Measurements from ENCODE around the gene FAM234B.
"Not testable (repeated sequence)": the region's sequence is repeated elsewhere in the genome, so short reads cannot be mapped to it uniquely, and the experiment has no call there.

Gene FAM234B

GRCh38 chr12:13023811-13024530 lies 20.2 kb upstream of the FAM234B start:
- DNase-seq (ENCODE audit: low read depth), result no peak

- DNase-seq (ENCODE audit: low read depth), result no peak
Observed at GRCh38 chr12:13024531-13024916, 19.7 kb upstream of the FAM234B start.

GRCh38 chr12:13026286-13026685 lies 17.9 kb upstream of the FAM234B start:
- no peak for DNase-seq (ENCODE audit: low read depth)

- DNase-seq (ENCODE audit: low read depth), result no peak
Observed at GRCh38 chr12:13027032-13027431, 17.1 kb upstream of the FAM234B start.

- no peak for DNase-seq (ENCODE audit: low read depth)
Observed at GRCh38 chr12:13027508-13027907, 16.7 kb upstream of the FAM234B start.

- DNase-seq (ENCODE audit: low read depth), result no peak
Observed at GRCh38 chr12:13028825-13029570, 15.2 kb upstream of the FAM234B start.

- no peak for DNase-seq (ENCODE audit: low read depth)
Observed at GRCh38 chr12:13030541-13031291, 13.5 kb upstream of the FAM234B start.

- DNase-seq (ENCODE audit: low read depth), result no peak
Observed at GRCh38 chr12:13032164-13032563, 12.0 kb upstream of the FAM234B start.

- DNase-seq (ENCODE audit: low read depth), result no peak
Observed at GRCh38 chr12:13033476-13033875, 10.7 kb upstream of the FAM234B start.

GRCh38 chr12:13035335-13035734 lies 8.8 kb upstream of the FAM234B start:
- DNase-seq (ENCODE audit: low read depth), result not testable (repeated sequence)

GRCh38 chr12:13036881-13037280 lies 7.3 kb upstream of the FAM234B start:
- DNase-seq (ENCODE audit: low read depth), result no peak

- DNase-seq (ENCODE audit: low read depth), result no peak
Observed at GRCh38 chr12:13038491-13039161, 5.6 kb upstream of the FAM234B start.

- no peak for DNase-seq (ENCODE audit: low read depth)
Observed at GRCh38 chr12:13039328-13039956, 4.7 kb upstream of the FAM234B start.

GRCh38 chr12:13041224-13041623 lies 3.0 kb upstream of the FAM234B start:
- DNase-seq (ENCODE audit: low read depth), result no peak

GRCh38 chr12:13042666-13043230 lies 1.4 kb upstream of the FAM234B start:
- no peak for DNase-seq (ENCODE audit: low read depth)

- DNase-seq (ENCODE audit: low read depth), result no peak
Observed at GRCh38 chr12:13044906-13045299, 722 bp downstream of the FAM234B start.

- no peak for DNase-seq (ENCODE audit: low read depth)
Observed at GRCh38 chr12:13045816-13046215, 1.6 kb downstream of the FAM234B start.

GRCh38 chr12:13046964-13047363 lies 2.8 kb downstream of the FAM234B start:
- no peak for DNase-seq (ENCODE audit: low read depth)

- no peak for DNase-seq (ENCODE audit: low read depth)
Observed at GRCh38 chr12:13049816-13050215, 5.6 kb downstream of the FAM234B start.

GRCh38 chr12:13052421-13052820 lies 8.2 kb downstream of the FAM234B start:
- DNase-seq (ENCODE audit: low read depth), result no peak

- not testable (repeated sequence) for DNase-seq (ENCODE audit: low read depth)
Observed at GRCh38 chr12:13053617-13054016, 9.4 kb downstream of the FAM234B start.

GRCh38 chr12:13060581-13060980 lies 16.4 kb downstream of the FAM234B start:
- DNase-seq (ENCODE audit: low read depth), result no peak
